ENCODE results near the gene GUCY1A1.

Gene GUCY1A1

GRCh38 chr4:155759372-155760252 is 93.0 kb downstream of the GUCY1A1 start:
- Mint-ChIP-seq H3K9me3 (ENCODE audit: low read depth) (no peaks in the 10 kb centered on the region), H3K36me3 (no peaks in the 10 kb centered on the region), H3K4me3 (peak overlapping the region; percentile 69), H3K4me1 (ENCODE audit: low read depth) (peaks cover 6% of the 10 kb centered on the region), H3K27me3 (peaks cover 28% of the 10 kb centered on the region), H3K27ac (no peak overlapping the region)

- Mint-ChIP-seq H3K27ac (no peak overlapping the region), H3K4me1 (ENCODE audit: low read depth) (peaks cover 6% of the 10 kb centered on the region), H3K27me3 (peaks cover 23% of the 10 kb centered on the region), H3K9me3 (ENCODE audit: low read depth) (no peaks in the 10 kb centered on the region), H3K36me3 (no peaks in the 10 kb centered on the region), H3K4me3 (no peak overlapping the region)
These were observed 94.4 kb downstream of the GUCY1A1 start for GRCh38 chr4:155761047-155761446.

- no peaks in the 10 kb centered on the region for H3K9me3 Mint-ChIP-seq (ENCODE audit: low read depth)
- no peak overlapping the region for H3K4me3 Mint-ChIP-seq
- no peak overlapping the region for H3K27ac Mint-ChIP-seq
These were observed 95.3 kb downstream of the GUCY1A1 start for GRCh38 chr4:155761916-155762315.

GRCh38 chr4:155762334-155762733 is 95.7 kb downstream of the GUCY1A1 start:
- peaks cover 20% of the 10 kb centered on the region for H3K27me3 Mint-ChIP-seq
- no peaks in the 10 kb centered on the region for H3K9me3 Mint-ChIP-seq (ENCODE audit: low read depth)
- peaks cover 6% of the 10 kb centered on the region for H3K4me1 Mint-ChIP-seq (ENCODE audit: low read depth)
- H3K27ac Mint-ChIP-seq, result no peak overlapping the region
- no peaks in the 10 kb centered on the region for H3K36me3 Mint-ChIP-seq
- no peak overlapping the region for H3K4me3 Mint-ChIP-seq

More at GRCh38 chr4:155761916-155762315, 95.3 kb downstream of the GUCY1A1 start:
- Mint-ChIP-seq H3K27me3 (peaks cover 21% of the 10 kb centered on the region), H3K36me3 (no peaks in the 10 kb centered on the region), H3K4me1 (ENCODE audit: low read depth) (peaks cover 6% of the 10 kb centered on the region)

- peaks cover 13% of the 10 kb centered on the region for H3K27me3 Mint-ChIP-seq
- H3K9me3 Mint-ChIP-seq (ENCODE audit: low read depth), result no peaks in the 10 kb centered on the region
- no peak overlapping the region for H3K4me3 Mint-ChIP-seq
- H3K27ac Mint-ChIP-seq, result no peak overlapping the region
- no peaks in the 10 kb centered on the region for H3K36me3 Mint-ChIP-seq
- H3K4me1 Mint-ChIP-seq (ENCODE audit: low read depth), result peaks cover 4% of the 10 kb centered on the region
These were observed 96.9 kb downstream of the GUCY1A1 start for GRCh38 chr4:155763551-155763950.

GRCh38 chr4:155765149-155765548 is 98.5 kb downstream of the GUCY1A1 start:
- Mint-ChIP-seq H3K4me1 (ENCODE audit: low read depth) (peaks cover 2% of the 10 kb centered on the region), H3K27ac (no peak overlapping the region), H3K4me3 (no peak overlapping the region), H3K36me3 (no peaks in the 10 kb centered on the region), H3K9me3 (ENCODE audit: low read depth) (no peaks in the 10 kb centered on the region), H3K27me3 (peaks cover 13% of the 10 kb centered on the region)

- peaks cover 7% of the 10 kb centered on the region for H3K27me3 Mint-ChIP-seq
- no peaks in the 10 kb centered on the region for H3K9me3 Mint-ChIP-seq (ENCODE audit: low read depth)
- H3K27ac Mint-ChIP-seq, result no peak overlapping the region
- no peaks in the 10 kb centered on the region for H3K36me3 Mint-ChIP-seq
- H3K4me1 Mint-ChIP-seq (ENCODE audit: low read depth), result no peaks in the 10 kb centered on the region
- H3K4me3 Mint-ChIP-seq, result no peak overlapping the region
These were observed 100.0 kb downstream of the GUCY1A1 start for GRCh38 chr4:155766622-155767021.

GRCh38 chr4:155768370-155768769 is 101.7 kb downstream of the GUCY1A1 start:
- Mint-ChIP-seq H3K4me1 (ENCODE audit: low read depth) (no peaks in the 10 kb centered on the region), H3K27ac (no peak overlapping the region), H3K9me3 (ENCODE audit: low read depth) (no peaks in the 10 kb centered on the region)

GRCh38 chr4:155769090-155769489 is 102.4 kb downstream of the GUCY1A1 start:
- Mint-ChIP-seq H3K27ac (no peak overlapping the region), H3K27me3 (peaks cover 4% of the 10 kb centered on the region), H3K4me1 (ENCODE audit: low read depth) (no peaks in the 10 kb centered on the region), H3K36me3 (no peaks in the 10 kb centered on the region), H3K4me3 (no peak overlapping the region), H3K9me3 (ENCODE audit: low read depth) (no peaks in the 10 kb centered on the region)

More at GRCh38 chr4:155768370-155768769, 101.7 kb downstream of the GUCY1A1 start:
- Mint-ChIP-seq H3K27me3 (peaks cover 2% of the 10 kb centered on the region), H3K4me3 (no peak overlapping the region), H3K36me3 (no peaks in the 10 kb centered on the region)

- no peak overlapping the region for H3K27ac Mint-ChIP-seq
- no peak overlapping the region for H3K4me3 Mint-ChIP-seq
- H3K27me3 Mint-ChIP-seq, result peaks cover 5% of the 10 kb centered on the region
- no peaks in the 10 kb centered on the region for H3K36me3 Mint-ChIP-seq
- no peaks in the 10 kb centered on the region for H3K9me3 Mint-ChIP-seq (ENCODE audit: low read depth)
- H3K4me1 Mint-ChIP-seq (ENCODE audit: low read depth), result no peaks in the 10 kb centered on the region
These were observed 106.0 kb downstream of the GUCY1A1 start for GRCh38 chr4:155772459-155773195.

- Mint-ChIP-seq H3K4me3 (no peak overlapping the region), H3K27me3 (peaks cover 5% of the 10 kb centered on the region), H3K4me1 (ENCODE audit: low read depth) (no peaks in the 10 kb centered on the region), H3K36me3 (no peaks in the 10 kb centered on the region), H3K9me3 (ENCODE audit: low read depth) (no peaks in the 10 kb centered on the region), H3K27ac (no peak overlapping the region)
These were observed 106.7 kb downstream of the GUCY1A1 start for GRCh38 chr4:155773196-155773800.

- no peaks in the 10 kb centered on the region for H3K9me3 Mint-ChIP-seq (ENCODE audit: low read depth)
- no peak overlapping the region for H3K27ac Mint-ChIP-seq
- no peaks in the 10 kb centered on the region for H3K4me1 Mint-ChIP-seq (ENCODE audit: low read depth)
- H3K4me3 Mint-ChIP-seq, result no peak overlapping the region
- no peaks in the 10 kb centered on the region for H3K36me3 Mint-ChIP-seq
- peaks cover 3% of the 10 kb centered on the region for H3K27me3 Mint-ChIP-seq
These were observed 107.4 kb downstream of the GUCY1A1 start for GRCh38 chr4:155774033-155774432.

GRCh38 chr4:155777971-155778735 is 111.5 kb downstream of the GUCY1A1 start:
- Mint-ChIP-seq H3K27ac (no peak overlapping the region), H3K9me3 (ENCODE audit: low read depth) (no peaks in the 10 kb centered on the region), H3K27me3 (peaks cover 7% of the 10 kb centered on the region), H3K4me1 (ENCODE audit: low read depth) (no peaks in the 10 kb centered on the region), H3K36me3 (no peaks in the 10 kb centered on the region), H3K4me3 (no peak overlapping the region)

- Mint-ChIP-seq H3K4me1 (ENCODE audit: low read depth) (no peaks in the 10 kb centered on the region), H3K27ac (no peak overlapping the region), H3K9me3 (ENCODE audit: low read depth) (no peaks in the 10 kb centered on the region), H3K27me3 (peaks cover 4% of the 10 kb centered on the region), H3K4me3 (no peak overlapping the region), H3K36me3 (no peaks in the 10 kb centered on the region)
These were observed 114.1 kb downstream of the GUCY1A1 start for GRCh38 chr4:155780775-155781174.

All from activated naive CD8-positive, alpha-beta T cell (primary cell).